Measurements from ENCODE around the gene KIAA0930.

KIAA0930 gene

DNA sequence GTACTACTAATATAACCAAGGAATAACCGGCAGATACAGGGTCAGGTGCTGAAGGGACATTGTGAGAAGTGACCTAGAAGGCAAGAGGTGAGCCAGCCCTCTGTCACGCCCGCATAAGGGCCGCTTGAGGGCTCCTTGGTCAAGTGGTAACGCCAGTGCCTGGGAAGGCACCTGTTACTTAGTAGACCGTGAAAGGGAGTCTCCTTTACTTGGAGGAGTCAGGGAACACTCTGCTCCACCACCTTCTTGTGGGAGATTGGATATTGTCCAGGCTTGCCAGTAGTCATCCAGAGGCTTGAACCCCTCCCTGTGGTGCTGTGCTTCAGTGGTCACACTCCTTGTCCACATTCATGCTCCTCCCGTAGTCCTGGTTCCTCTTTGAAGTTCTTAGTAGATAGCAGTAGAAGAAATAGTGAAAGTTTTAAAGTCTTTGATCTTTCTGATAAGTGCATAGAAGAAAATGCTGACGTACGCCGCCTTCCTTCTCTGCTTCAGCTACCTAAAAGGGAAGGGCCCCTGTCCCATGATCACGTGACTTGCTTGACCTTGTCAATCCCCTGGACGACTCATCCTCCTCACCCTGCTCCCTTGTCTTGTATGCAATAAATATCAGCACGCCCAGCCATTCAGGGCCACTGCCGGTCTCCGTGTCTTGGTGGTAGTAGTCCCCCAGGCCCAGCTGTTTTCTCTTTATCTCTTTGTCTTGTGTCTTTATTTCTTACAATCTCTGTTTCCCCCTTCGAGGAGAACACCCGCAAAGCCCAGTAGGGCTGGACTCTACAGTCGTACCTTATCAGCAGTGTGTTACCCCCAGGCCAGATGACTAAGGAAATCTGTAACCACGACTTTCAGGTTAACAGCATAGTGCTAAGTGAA lies 70.9 kb downstream of the KIAA0930 start:
- DNase-seq, result no peak

DNA sequence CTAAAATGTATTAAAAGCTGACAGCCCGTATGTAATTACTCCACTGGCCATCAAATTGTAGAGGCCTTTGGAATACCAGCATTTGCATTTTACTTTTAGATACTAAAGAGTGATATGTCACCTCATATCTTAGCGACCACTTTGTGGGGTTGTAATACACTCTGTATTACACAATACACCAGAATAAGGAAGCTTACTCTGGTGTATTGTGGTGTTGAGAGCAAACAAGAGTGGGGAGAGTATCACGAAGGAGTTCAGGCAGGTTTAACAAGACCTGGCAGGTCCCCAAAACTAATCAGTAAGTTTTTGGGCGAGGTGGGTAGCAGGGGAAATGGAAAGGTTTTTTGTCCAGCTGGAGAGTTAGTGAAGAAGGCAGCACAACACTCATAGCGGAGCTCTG lies 73.8 kb downstream of the KIAA0930 start:
- no peak for DNase-seq

- peak; percentile 48 for DNase-seq
These were observed 76.2 kb downstream of the KIAA0930 start for GRCh38 chr22:45164270-45165088.

- peak; percentile 96 for DNase-seq
These were observed 77.0 kb downstream of the KIAA0930 start, which contains the start of gene NUP50 for GRCh38 chr22:45163451-45164269. Gene NUP50 (plus strand): TSS chr22:45163925. CDS start chr22:45168178, 4,253 bp downstream.

DNA sequence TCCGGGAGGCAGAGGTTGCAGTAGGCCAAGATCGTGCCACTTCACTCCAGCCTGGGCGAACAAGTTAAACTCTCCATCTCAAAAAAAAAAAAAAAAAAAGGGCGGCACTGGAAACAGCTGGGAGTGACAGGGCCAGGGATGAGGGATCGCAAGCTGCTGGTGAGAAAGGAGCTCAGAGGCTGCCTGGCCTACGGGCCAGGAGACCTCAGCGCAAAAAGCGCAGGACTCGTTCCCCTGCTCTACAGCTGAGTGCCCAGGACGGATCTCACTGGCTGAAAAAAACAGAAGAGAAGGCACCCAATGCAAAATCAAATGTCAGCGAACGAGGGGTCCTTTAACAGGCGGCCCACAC lies 77.6 kb downstream of the KIAA0930 start:
- DNase-seq, result no peak

DNA sequence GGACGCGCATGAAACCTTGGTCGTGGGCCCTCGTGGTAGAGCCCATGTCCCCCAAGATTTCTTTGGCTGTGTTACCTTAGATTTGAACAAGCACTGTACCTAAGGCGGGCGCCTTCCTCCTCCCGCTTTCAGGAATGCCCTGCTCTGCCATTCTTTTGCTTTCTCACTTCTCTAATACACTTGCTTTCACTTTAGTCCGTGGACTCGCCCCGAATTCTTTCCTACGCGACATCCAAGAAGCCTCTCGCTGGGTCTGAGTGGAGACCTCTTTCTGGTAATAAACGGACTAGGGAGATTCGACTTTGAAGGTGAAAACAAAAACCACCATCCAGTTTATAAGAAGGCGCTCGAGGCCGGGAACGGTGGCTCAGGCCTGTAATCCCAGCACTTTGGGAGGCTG lies 78.2 kb downstream of the KIAA0930 start:
- DNase-seq, result no peak

DNA sequence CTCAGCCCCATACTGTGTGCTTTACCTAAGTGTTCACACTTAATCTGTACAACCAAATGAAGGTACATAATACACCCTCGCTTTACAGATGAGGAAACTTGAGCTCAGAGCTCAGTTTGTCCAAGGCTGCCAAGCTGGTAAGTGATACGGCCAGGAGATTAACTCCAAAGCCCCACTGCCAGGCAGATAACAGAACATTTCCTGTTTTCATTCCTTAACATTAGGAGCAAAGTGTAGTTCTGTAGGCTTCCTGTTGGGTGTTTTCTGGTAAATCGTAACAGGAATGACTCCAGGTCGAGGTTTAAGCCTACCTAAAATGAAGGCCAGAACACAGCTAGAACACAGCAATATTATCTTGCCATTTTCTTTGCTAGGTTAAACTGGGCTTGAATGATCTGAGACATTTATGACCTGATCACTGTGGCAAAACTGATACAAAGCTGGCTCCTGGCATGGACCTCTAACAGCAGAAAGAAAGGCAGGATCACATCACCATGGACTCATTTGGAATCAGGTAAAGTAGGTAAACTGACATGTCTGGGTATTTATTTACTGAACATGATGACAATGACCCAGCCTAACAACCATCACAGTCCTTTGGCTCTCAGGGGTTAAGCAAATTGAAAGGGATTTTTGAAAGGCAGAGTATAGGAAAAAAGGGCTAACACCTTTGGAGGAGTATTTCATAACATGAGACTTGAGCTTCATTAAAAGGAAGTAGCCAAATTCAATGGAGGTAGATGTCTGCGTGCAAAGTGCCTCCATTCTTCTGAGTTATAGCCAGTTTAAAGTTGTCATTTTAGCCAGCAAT lies 80.8 kb downstream of the KIAA0930 start:
- DNase-seq, result no peak

GRCh38 chr22:45157907-45158306 lies 82.8 kb downstream of the KIAA0930 start:
- no peak for DNase-seq

DNA sequence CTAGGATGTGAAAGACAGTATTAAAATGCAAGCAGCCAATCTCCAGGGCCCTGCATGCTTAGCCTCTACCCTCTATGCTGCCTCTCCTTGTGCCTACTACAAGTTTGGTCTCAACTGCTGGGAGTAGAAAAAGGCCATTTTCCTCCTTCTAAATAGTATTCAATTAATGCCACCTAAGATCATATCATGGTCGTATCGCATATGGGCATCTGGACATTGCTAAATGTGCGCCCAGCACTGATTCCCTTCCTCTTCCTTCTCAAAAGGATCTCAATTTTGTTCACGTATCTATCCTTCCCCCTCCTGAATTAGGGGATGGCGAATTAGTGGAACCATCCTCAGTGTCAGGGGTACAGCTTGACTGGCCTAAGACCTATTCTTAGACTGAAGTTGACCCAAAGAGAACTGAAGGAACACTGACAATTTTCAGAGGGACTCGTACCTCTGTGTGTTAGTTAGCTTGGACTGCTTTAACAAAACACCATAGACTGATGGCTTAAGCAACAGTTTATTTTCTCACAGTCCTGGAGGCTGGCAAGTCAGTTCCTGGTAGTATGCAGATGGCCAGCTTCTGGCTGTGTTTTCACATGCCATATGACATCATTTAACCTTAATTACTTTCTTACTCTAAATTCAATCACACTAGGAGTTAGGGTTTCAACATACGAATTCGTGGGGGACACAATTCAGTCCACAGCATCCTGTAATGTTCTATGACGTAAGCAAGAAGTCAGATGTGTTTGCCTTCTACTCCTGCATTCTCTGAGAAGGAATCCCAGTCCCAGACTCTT lies 85.4 kb downstream of the KIAA0930 start:
- no peak for DNase-seq

- no peak for DNase-seq
These were observed 86.3 kb downstream of the KIAA0930 start for GRCh38 chr22:45154383-45154782.

- no peak for DNase-seq
These were observed 89.2 kb downstream of the KIAA0930 start for GRCh38 chr22:45151503-45151902.

DNA sequence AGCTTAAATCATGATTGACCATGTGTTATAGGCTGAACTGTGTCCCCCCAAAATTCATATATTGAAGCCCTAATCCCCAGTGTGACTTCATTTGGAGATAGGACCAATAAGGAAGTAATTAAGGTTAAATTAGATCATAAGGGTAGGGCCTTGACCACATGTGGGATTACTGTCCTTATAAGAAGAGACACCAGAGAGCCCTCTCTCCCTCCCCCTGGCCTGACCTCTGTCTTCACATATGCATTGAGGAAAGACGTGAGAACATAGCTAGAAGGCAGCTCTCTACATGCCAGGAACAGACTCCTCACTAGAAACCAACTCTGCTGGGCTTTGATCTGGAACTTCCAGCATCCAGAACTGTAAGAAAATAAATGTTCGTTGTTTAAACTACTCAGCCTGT lies 90.6 kb downstream of the KIAA0930 start:
- DNase-seq, result no peak

DNA sequence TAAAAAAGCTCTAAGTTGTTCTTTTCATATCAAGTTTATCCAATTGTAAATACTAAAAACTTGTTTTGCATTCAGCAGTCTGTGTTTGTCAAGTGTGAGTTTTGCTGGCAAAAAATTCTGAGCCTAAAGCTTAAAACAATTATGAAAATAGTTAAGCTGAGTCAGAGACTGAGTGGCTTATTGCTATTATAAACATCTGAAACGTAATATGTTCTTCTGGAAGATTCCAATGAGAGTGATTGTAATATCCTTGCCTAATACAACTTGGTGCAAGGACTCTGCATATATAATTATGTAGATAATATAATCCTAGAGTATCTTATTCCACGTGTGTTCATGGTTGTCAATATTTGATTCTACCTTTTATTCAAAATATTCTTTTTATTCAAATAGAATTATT lies 91.0 kb downstream of the KIAA0930 start:
- DNase-seq, result no peak

GRCh38 chr22:45144916-45145315 lies 95.8 kb downstream of the KIAA0930 start:
- DNase-seq, result no peak

GRCh38 chr22:45142376-45142775 lies 98.3 kb downstream of the KIAA0930 start:
- no peak for DNase-seq
